HepG2 (cell line): ENCODE measurements around the gene GALNT9. TPM values are rescaled to one million over a fixed set of nuclear protein-coding genes. Genes with fewer than 3 reads are reported as not detected.

Source experiments
- ATAC-seq: fragments of 200-7000 bp; cut with Tn5 transposase; 3 replicates; pipeline ENCODE4 v1.9.1; 2020; ENCODE audit warnings: mild to moderate bottlenecking, moderate library complexity
- BruUV-seq: library from RNA; stranded (reverse); fragments of 400-500 nt; replicated peaks from 2 replicates; lab custom pipeline; 2021; lab: Mats Ljungman, UMichigan
- CTCF ChIA-PET: fragments of 300-600 bp; formaldehyde crosslinking; extraction: SDS; loops from one replicate; lab custom pipeline; 2021; ENCODE audit warnings: low total read pairs, inconsistent platforms, low intra/inter-chr PET ratio; lab: Yijun Ruan, JAX
- POLR2A ChIA-PET: fragments of 350-600 bp; sonication (Branson Sonifier 250); formaldehyde crosslinking; loops from one replicate; lab custom pipeline; 2020; ENCODE audit warnings: antibody characterized with exemption, inconsistent platforms; lab: Yijun Ruan, JAX
- DNase-seq: peaks from one replicate; pipeline ENCODE4 v3.0.0-alpha.2; 2015; ENCODE audit warnings: low spot score
- FAIRE-seq: peaks from 3 replicates; lab custom pipeline; 2011; peaks lifted over from hg19 to GRCh38; lab: Jason Lieb, UNC
- H2AFZ ChIP-seq: one replicate; pipeline ENCODE4 v1.6.1; 2011; ENCODE audit warnings: low read length, inconsistent platforms
- H3K27ac ChIP-seq: fragments of 300-600 bp; 3 replicates; pipeline ENCODE4 v1.8.0; 2011; ENCODE audit warnings: mixed run types, mild to moderate bottlenecking, mixed read lengths, low read length, inconsistent platforms; ENCODE audit not compliant: insufficient read depth; ENCODE audit errors: extremely low read length
- H3K27me3 ChIP-seq, 2 experiments: fragments of 200-600 bp in 1 of 2; 2 replicates in 1 of 2; 3 replicates in 1 of 2; pipeline versions ENCODE4 v1.6.0 to v1.8.0; 2011; ENCODE audit warnings: low read length in 2 of 2, mild to moderate bottlenecking in 2 of 2, moderate library complexity in 2 of 2, inconsistent platforms in 1 of 2; ENCODE audit not compliant: insufficient read depth in 2 of 2, control insufficient read depth in 1 of 2
- H3K36me3 ChIP-seq, 2 experiments: fragments of 200-600 bp in 1 of 2; replicated peaks in 1 of 2; 2 replicates in 1 of 2; 3 replicates in 1 of 2; pipeline versions ENCODE4 v1.5.1 to v1.8.0; 2011; ENCODE audit warnings: low read length in 2 of 2, inconsistent platforms in 1 of 2; ENCODE audit not compliant: insufficient read depth in 2 of 2, control insufficient read depth in 1 of 2
- H3K4me1 ChIP-seq: 2 replicates; pipeline ENCODE4 v1.5.1; 2012; ENCODE audit warnings: low read length, inconsistent platforms; ENCODE audit not compliant: insufficient read depth
- H3K4me2 ChIP-seq: 2 replicates; pipeline ENCODE4 v1.6.0; 2011; ENCODE audit warnings: low read depth, low read length, inconsistent platforms
- H3K4me3 ChIP-seq, 3 experiments: fragments of 200-600 bp in 1 of 3; sonication (generic), shearing (Covaris generic) in 1 of 3; replicated peaks in 1 of 3; 2 replicates each; pipeline ENCODE4 v1.5.1; 2011 to 2016; ENCODE audit warnings: low read length in 3 of 3, inconsistent platforms in 2 of 3, low read depth in 2 of 3, mild to moderate bottlenecking in 2 of 3, control low read depth in 1 of 3, mixed read lengths in 1 of 3; ENCODE audit not compliant: insufficient read depth in 1 of 3
- H3K79me2 ChIP-seq: one replicate; pipeline ENCODE4 v1.6.1; 2011; ENCODE audit warnings: low read length, inconsistent platforms; ENCODE audit not compliant: insufficient read depth
- H3K9ac ChIP-seq: 2 replicates; pipeline ENCODE4 v1.6.0; 2011; ENCODE audit warnings: mild to moderate bottlenecking, low read depth, low read length, inconsistent platforms; ENCODE audit not compliant: insufficient read depth
- H3K9me3 ChIP-seq: 2 replicates; pipeline ENCODE4 v1.5.1; 2012; ENCODE audit warnings: mild to moderate bottlenecking, low read length
- H4K20me1 ChIP-seq: 2 replicates; pipeline ENCODE4 v1.6.0; 2011; ENCODE audit warnings: inconsistent platforms, mild to moderate bottlenecking, low read length, moderate library complexity; ENCODE audit not compliant: insufficient read depth
- FOXO4 ChIP-seq: sonication (generic); formaldehyde crosslinking; conservative IDR thresholded peaks from 2 replicates; pipeline ENCODE4 v1.8.1; 2023; ENCODE audit warnings: missing genetic modification reagents
- MTERF4 ChIP-seq: sonication (generic); formaldehyde crosslinking; IDR thresholded peaks from 2 replicates; pipeline ENCODE4 v1.8.0; 2023; ENCODE audit warnings: mild to moderate bottlenecking, missing genetic modification reagents
- MXD1 ChIP-seq: sonication (generic); formaldehyde crosslinking; IDR thresholded peaks from 2 replicates; pipeline ENCODE4 v1.4.0; 2020; ENCODE audit warnings: mild to moderate bottlenecking, missing genetic modification reagents
- MXD4 ChIP-seq: IDR thresholded peaks from 2 replicates; pipeline ENCODE4 v1.6.1; 2016; ENCODE audit warnings: mild to moderate bottlenecking, missing biosample characterization, missing genetic modification reagents
- RAD21 ChIP-seq: fragments of 450-650 bp; formaldehyde crosslinking; IDR thresholded peaks from 2 replicates; pipeline ENCODE4 v1.5.0; 2020; ENCODE audit warnings: mild to moderate bottlenecking
- RAD51 ChIP-seq: fragments of 450-650 bp; IDR thresholded peaks from 2 replicates; pipeline ENCODE4 v1.6.1; 2016; ENCODE audit warnings: borderline replicate concordance
- SATB2 ChIP-seq: sonication (generic); formaldehyde crosslinking; IDR thresholded peaks from 2 replicates; pipeline ENCODE4 v1.5.0; 2020; ENCODE audit warnings: missing genetic modification reagents
- ZNF547 ChIP-seq: sonication (generic); formaldehyde crosslinking; IDR thresholded peaks from 2 replicates; pipeline ENCODE4 v1.5.1; 2020; ENCODE audit warnings: mild to moderate bottlenecking, missing genetic modification reagents
- ZNF646 ChIP-seq: sonication (generic); formaldehyde crosslinking; IDR thresholded peaks from 2 replicates; pipeline ENCODE4 v1.9.0; 2021; ENCODE audit warnings: mild to moderate bottlenecking, missing genetic modification reagents
- WGBS: methylation state at CpG from one replicate; pipeline ENCODE4 v1.1.6; 2017; ENCODE audit warnings: low lambda C conversion rate; 5-methylcytosine and 5-hydroxymethylcytosine counted together
- in situ Hi-C: cut with HindIII; loops from 2 replicates; pipeline ENCODE4 v1.10.0; 2017; ENCODE audit warnings: low pct_unique_long_range_greater_than_20kb; ENCODE audit not compliant: extremely low pct_ligation_motif_present
- intact Hi-C: fragments of 100-400 bp; cut with micrococcal nuclease; formaldehyde crosslinking; loops from one replicate; pipeline ENCODE4 v1.10.0; 2022; ENCODE audit not compliant: unreplicated experiment
- polyA plus RNA-seq, 8 experiments: library from polyadenylated mRNA; depleted of rRNA in 3 of 8; stranded (reverse) in 7 of 8; unstranded in 1 of 8; fragments of >200 nt; fragmentation: Illumina TruSeq in 4 of 8; extraction: Trizol in 4 of 8; gene quantifications; 2 replicates each; pipeline versions ENCODE4 v1.2.1 to v1.2.3, GENCODE V29; 2011 to 2016; ENCODE audit warnings: low read depth in 4 of 8, missing spikeins in 1 of 8, mixed read lengths in 1 of 8; ENCODE audit not compliant: insufficient read depth in 1 of 8
- total RNA-seq, 5 experiments: library from RNA; depleted of rRNA; stranded (reverse); fragments of >200 nt; fragmentation: Illumina TruSeq; extraction: Trizol; gene quantifications; 2 replicates each; pipeline ENCODE4 v1.2.3, GENCODE V29; 2016; ENCODE audit warnings: low read depth in 1 of 5

The GALNT9 gene
- total and polyA plus RNA-seq, 2 of the 13 experiments (the other 11 are each of a cell fraction or from before 2014, with no cell fraction given): 0.04 TPM; not detected in 1

GRCh38 chr12:132155771-132156572 is 173.4 kb downstream of the GALNT9 start:
- peaks cover 0 to 2% of the 10 kb centered on the region in 2 experiments; a peak in 2 of 5 replicates for H3K36me3 ChIP-seq
- ChIA-PET POLR2A (no interaction called here), CTCF (interaction anchor here (3.3 kb wide), 1 partner anchor 63 kb away, joined by 31 read pairs; no protein-coding TSS in a partner anchor)
- DNase-seq: no peak
- BruUV-seq: no TSS peak
- intact Hi-C loops (loop anchor here (2.0 kb wide), 2 partner anchors 63 to 259 kb away; no protein-coding TSS in a partner anchor), in situ Hi-C loops (no loop called here)
- H3K27me3 ChIP-seq: 0 out of 5 replicates have a peak, but pooled peaks cover 0 to 2% of the 10 kb centered on the region in 2 experiments
- no peak overlapping the region for H3K4me3 ChIP-seq
- no peak overlapping the region for H3K4me2 ChIP-seq
- no peaks in the 10 kb centered on the region for H3K79me2 ChIP-seq
- no peak for ATAC-seq
- H3K4me1 ChIP-seq: peaks cover 14% of the 10 kb centered on the region
- peak; percentile 8 for FAIRE-seq
- WGBS: 93% methylated on average over 10 of the region's 10 CpGs
- no peak overlapping the region for H3K27ac ChIP-seq
- no peak for TF ChIP-seq MXD4
- TF ChIP-seq SATB2 (CRISPR knock-in tag): no peak
- no peak for TF ChIP-seq RAD21 (CRISPR knock-in tag)
- no peak for TF ChIP-seq MXD1
- TF ChIP-seq FOXO4 (CRISPR knock-in tag): 0 out of 2 replicates have a peak, but pooled peaks have one; percentile 55
- TF ChIP-seq MTERF4: no peak
- 0 out of 2 replicates have a peak, but pooled peaks have one; percentile 6 for TF ChIP-seq RAD51
- no peak for TF ChIP-seq ZNF547 (CRISPR knock-in tag)
- TF ChIP-seq ZNF646 (CRISPR knock-in tag): peak; percentile 93
- H4K20me1 ChIP-seq: peaks cover 3% of the 10 kb centered on the region; the same call in 1 of the 2 replicates
- no peaks in the 10 kb centered on the region for H3K9me3 ChIP-seq
- no peak overlapping the region for H3K9ac ChIP-seq
- no peak overlapping the region for H2AFZ ChIP-seq
